ENCODE data around the gene GLRA1. TPM values are rescaled to one million over a fixed set of nuclear protein-coding genes. Genes with fewer than 3 reads are reported as not detected.

GLRA1 gene
- polyA plus RNA-seq, 3 donors, result not detected

DNA sequence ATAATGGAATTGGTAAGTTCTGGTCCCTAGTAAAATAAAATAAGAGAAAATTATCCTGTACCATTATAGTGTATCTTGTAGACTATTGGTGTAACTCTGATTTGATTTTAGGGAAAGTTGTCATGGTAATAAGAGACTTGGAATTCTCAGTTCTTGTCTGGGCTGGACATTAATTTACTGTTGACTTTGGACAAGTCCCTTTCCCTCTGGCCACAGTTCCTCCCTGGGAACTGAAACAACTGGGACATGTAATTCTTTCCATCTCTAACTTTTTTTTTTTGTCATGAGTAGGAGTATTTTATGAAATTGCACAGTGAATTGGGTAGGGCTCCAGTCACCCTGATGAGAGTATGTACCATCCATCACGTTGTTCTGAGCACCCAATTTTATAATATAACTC lies 15.0 kb downstream of the GLRA1 start:
- intact Hi-C loops (cut with micrococcal nuclease), result no loop called here
- Histone ChIP-seq H3K9me3 (replicated peaks in 1 of 2; ENCODE audit: control insufficient read depth in 1 of 2, insufficient read depth in 1 of 2, low read length in 2 of 2) (no peaks in the 10 kb centered on the region), H3K4me2 (replicated peaks; ENCODE audit: extremely low read depth, low read length, poor library complexity, severe bottlenecking) (no peak overlapping the region), H2AFZ (ENCODE audit: insufficient read depth, low read depth, low read length, poor library complexity, severe bottlenecking) (no peak overlapping the region), H3K27me3 (ENCODE audit: control insufficient read depth in 2 of 2, insufficient read depth in 2 of 2, low read length in 2 of 2) (no peaks in the 10 kb centered on the region), H3K4me1 (ENCODE audit: control insufficient read depth in 1 of 2, insufficient read depth in 2 of 2, low read length in 2 of 2) (no peaks in the 10 kb centered on the region), H3K27ac (ENCODE audit: low read depth in 1 of 2, low read length in 2 of 2) (no peak overlapping the region), H3K36me3 (replicated peaks in 1 of 2; ENCODE audit: control insufficient read depth in 1 of 2, insufficient read depth in 2 of 2, low read length in 2 of 2) (no peaks in the 10 kb centered on the region), H4K20me1 (ENCODE audit: insufficient read depth, low read length) (no peaks in the 10 kb centered on the region), H3K79me2 (ENCODE audit: insufficient read depth, low read length) (no peaks in the 10 kb centered on the region), H3K4me3 (replicated peaks in 1 of 3; ENCODE audit: low read depth in 2 of 3, low read length in 3 of 3) (no peak overlapping the region), H3K9ac (ENCODE audit: insufficient read depth, low read length, poor library complexity, severe bottlenecking) (no peak overlapping the region)
- TF ChIP-seq, protein P1, sequence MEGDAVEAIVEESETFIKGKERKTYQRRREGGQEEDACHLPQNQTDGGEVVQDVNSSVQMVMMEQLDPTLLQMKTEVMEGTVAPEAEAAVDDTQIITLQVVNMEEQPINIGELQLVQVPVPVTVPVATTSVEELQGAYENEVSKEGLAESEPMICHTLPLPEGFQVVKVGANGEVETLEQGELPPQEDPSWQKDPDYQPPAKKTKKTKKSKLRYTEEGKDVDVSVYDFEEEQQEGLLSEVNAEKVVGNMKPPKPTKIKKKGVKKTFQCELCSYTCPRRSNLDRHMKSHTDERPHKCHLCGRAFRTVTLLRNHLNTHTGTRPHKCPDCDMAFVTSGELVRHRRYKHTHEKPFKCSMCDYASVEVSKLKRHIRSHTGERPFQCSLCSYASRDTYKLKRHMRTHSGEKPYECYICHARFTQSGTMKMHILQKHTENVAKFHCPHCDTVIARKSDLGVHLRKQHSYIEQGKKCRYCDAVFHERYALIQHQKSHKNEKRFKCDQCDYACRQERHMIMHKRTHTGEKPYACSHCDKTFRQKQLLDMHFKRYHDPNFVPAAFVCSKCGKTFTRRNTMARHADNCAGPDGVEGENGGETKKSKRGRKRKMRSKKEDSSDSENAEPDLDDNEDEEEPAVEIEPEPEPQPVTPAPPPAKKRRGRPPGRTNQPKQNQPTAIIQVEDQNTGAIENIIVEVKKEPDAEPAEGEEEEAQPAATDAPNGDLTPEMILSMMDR (IDR thresholded peaks at IDR 0.05), result no peak
- WGBS (ENCODE audit: insufficient coverage), result 60% methylated on average over 1 of the region's 1 CpG
- H3K36me3 Mint-ChIP-seq, result no peaks in the 10 kb centered on the region
- no peaks in the 10 kb centered on the region for H3K9me3 Mint-ChIP-seq
- H3K4me3 Mint-ChIP-seq, result no peak overlapping the region
- H3K4me1 Mint-ChIP-seq, result no peaks in the 10 kb centered on the region
- no peak for DNase-seq
- H3K27me3 Mint-ChIP-seq (ENCODE audit: low read depth in 3 of 3), result peaks cover 3 to 5% (median 3%) of the 10 kb centered on the region in 3 donors
- no peak overlapping the region for H3K27ac Mint-ChIP-seq

DNA sequence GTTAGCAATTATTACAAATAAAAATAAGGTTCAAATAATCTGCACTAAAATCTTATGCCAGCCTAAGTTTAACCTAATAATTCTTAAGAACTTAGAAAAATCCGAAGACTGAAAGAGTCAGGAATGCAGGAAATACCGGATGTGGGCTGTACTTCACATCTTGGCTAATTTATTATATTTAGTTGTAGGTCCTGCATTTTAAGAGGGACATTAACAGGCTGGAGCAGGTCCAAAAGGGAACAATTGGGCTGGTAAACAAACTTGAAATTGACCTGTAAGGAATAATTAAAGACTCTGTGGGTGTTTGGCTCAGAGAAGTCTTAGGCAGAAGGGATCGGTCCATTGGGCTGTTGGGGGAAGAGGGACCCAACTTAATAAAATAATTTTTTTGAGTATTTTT lies 18.4 kb downstream of the GLRA1 start:
- Histone ChIP-seq H2AFZ (ENCODE audit: insufficient read depth, low read depth, low read length, poor library complexity, severe bottlenecking) (no peak overlapping the region), H3K79me2 (ENCODE audit: insufficient read depth, low read length) (no peaks in the 10 kb centered on the region), H3K4me3 (replicated peaks in 1 of 3; ENCODE audit: low read depth in 2 of 3, low read length in 3 of 3) (no peak overlapping the region), H4K20me1 (ENCODE audit: insufficient read depth, low read length) (no peaks in the 10 kb centered on the region), H3K9ac (ENCODE audit: insufficient read depth, low read length, poor library complexity, severe bottlenecking) (no peak overlapping the region), H3K27me3 (ENCODE audit: control insufficient read depth in 2 of 2, insufficient read depth in 2 of 2, low read length in 2 of 2) (no peaks in the 10 kb centered on the region), H3K36me3 (replicated peaks in 1 of 2; ENCODE audit: control insufficient read depth in 1 of 2, insufficient read depth in 2 of 2, low read length in 2 of 2) (no peaks in the 10 kb centered on the region), H3K4me2 (replicated peaks; ENCODE audit: extremely low read depth, low read length, poor library complexity, severe bottlenecking) (no peak overlapping the region), H3K9me3 (replicated peaks in 1 of 2; ENCODE audit: control insufficient read depth in 1 of 2, insufficient read depth in 1 of 2, low read length in 2 of 2) (no peaks in the 10 kb centered on the region), H3K4me1 (ENCODE audit: control insufficient read depth in 1 of 2, insufficient read depth in 2 of 2, low read length in 2 of 2) (no peaks in the 10 kb centered on the region), H3K27ac (ENCODE audit: low read depth in 1 of 2, low read length in 2 of 2) (no peak overlapping the region)
- H3K4me1 Mint-ChIP-seq, result no peaks in the 10 kb centered on the region
- TF ChIP-seq, protein P1 (IDR thresholded peaks at IDR 0.05), result no peak
- peaks cover 3 to 9% (median 8%) of the 10 kb centered on the region in 3 donors for H3K27me3 Mint-ChIP-seq (ENCODE audit: low read depth in 3 of 3)
- no peaks in the 10 kb centered on the region for H3K9me3 Mint-ChIP-seq
- H3K27ac Mint-ChIP-seq, result no peak overlapping the region
- no peak overlapping the region for H3K4me3 Mint-ChIP-seq
- no peaks in the 10 kb centered on the region for H3K36me3 Mint-ChIP-seq
- DNase-seq, result no peak
- WGBS (ENCODE audit: insufficient coverage), result no CpG with 5 or more reads among the region's 3 CpGs
- intact Hi-C loops (cut with micrococcal nuclease), result no loop called here
